Gastrocnemius medialis (tissue), 4 donors: ENCODE data around the gene NCEH1.

Experiments used
- CTCF ChIP-seq, 5 experiments: fragments of 450-650 bp in 3 of 5; fragments of 200-600 bp in 2 of 5; sonication (generic) in 2 of 5; IDR thresholded peaks in 4 of 5; conservative IDR thresholded peaks in 1 of 5; 1 replicate in 4 of 5; 2 replicates in 1 of 5; pipeline ENCODE4 v1.5.1; 2016 to 2019; ENCODE audit warnings: antibody characterized with exemption in 5 of 5, mild to moderate bottlenecking in 3 of 5, moderate library complexity in 3 of 5
- POLR2A ChIP-seq, 2 donors: fragments of 450-650 bp; IDR thresholded peaks; one replicate each; pipeline ENCODE4 v1.6.1; 2017; ENCODE audit warnings: antibody characterized with exemption in 2 of 2, mild to moderate bottlenecking in 2 of 2, moderate library complexity in 2 of 2

GRCh38 chr3:172675441-172676193 lies 35.2 kb downstream of the NCEH1 start:
- TF ChIP-seq POLR2A (IDR thresholded peaks at IDR 0.05) (no peak), CTCF (IDR thresholded peaks at IDR 0.05 in 4 of 5, conservative IDR thresholded peaks at IDR 0.05 in 1 of 5) (peak; percentile 21 to 70 (median 48))
